ENCODE results near the gene EHMT1. TPM values are rescaled to one million over a fixed set of nuclear protein-coding genes. Genes with fewer than 3 reads are reported as not detected.

Gene EHMT1
- total and polyA plus RNA-seq, 9 of the 15 experiments (the other 6 are each of a cell fraction or from before 2014, with no cell fraction given): 2.2 to 76.0 (median 36.4) TPM

- TF ChIP-seq CLOCK (CRISPR knock-in tag; IDR thresholded peaks at IDR 0.05; ENCODE audit: borderline replicate concordance) (no peak), KDM1A (IDR thresholded peaks at IDR 0.05) (no peak), XRCC4 (IDR thresholded peaks at IDR 0.05; ENCODE audit: extremely low read depth, insufficient read depth, insufficient read length) (no peak), ZNF23 (CRISPR knock-in tag; IDR thresholded peaks at IDR 0.05) (no peak), ZNF766 (CRISPR knock-in tag; conservative IDR thresholded peaks at IDR 0.05) (no peak), SMC3 (conservative IDR thresholded peaks at IDR 0.05; ENCODE audit: insufficient read depth, low read depth, low read length) (peak; percentile 61), GTF2A2 (tag; IDR thresholded peaks at IDR 0.05) (no peak)
Measured at GRCh38 chr9:137672907-137673791, 54.3 kb downstream of the EHMT1 start (continued).
